ENCODE data around the gene CDC42BPA.

DNA sequence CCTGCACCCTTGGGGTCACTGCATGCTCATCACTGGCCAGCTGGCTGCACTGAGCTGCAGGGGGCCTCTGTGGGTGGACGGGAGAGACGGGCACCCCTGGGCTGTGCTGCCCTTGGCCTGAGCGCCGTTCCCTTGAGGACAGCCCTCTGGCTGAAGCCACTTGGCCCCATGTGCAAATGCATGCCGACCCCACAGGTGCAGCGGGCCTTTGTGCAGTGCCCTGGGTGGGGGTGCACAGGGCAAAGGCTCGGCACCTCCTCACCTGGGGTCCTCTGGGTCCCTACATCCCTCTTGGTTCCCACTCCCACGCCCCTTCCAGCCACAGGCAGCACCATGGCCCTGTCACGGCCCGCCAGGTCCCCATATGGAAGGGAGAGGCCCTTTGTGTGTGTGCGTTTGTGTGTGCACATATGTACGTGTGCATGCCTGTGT is 336.9 kb downstream of the CDC42BPA start:
- TF ChIP-seq, protein P1, sequence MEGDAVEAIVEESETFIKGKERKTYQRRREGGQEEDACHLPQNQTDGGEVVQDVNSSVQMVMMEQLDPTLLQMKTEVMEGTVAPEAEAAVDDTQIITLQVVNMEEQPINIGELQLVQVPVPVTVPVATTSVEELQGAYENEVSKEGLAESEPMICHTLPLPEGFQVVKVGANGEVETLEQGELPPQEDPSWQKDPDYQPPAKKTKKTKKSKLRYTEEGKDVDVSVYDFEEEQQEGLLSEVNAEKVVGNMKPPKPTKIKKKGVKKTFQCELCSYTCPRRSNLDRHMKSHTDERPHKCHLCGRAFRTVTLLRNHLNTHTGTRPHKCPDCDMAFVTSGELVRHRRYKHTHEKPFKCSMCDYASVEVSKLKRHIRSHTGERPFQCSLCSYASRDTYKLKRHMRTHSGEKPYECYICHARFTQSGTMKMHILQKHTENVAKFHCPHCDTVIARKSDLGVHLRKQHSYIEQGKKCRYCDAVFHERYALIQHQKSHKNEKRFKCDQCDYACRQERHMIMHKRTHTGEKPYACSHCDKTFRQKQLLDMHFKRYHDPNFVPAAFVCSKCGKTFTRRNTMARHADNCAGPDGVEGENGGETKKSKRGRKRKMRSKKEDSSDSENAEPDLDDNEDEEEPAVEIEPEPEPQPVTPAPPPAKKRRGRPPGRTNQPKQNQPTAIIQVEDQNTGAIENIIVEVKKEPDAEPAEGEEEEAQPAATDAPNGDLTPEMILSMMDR (IDR thresholded peaks at IDR 0.05), result no peak
- TF ChIP-seq EP300 (IDR thresholded peaks at IDR 0.05; ENCODE audit: low read depth) (no peak), POLR2A (IDR thresholded peaks at IDR 0.05) (no peak), POLR2AphosphoS5 (IDR thresholded peaks at IDR 0.05) (no peak)
